ENCODE measurements around the gene ZNF791.

DNA sequence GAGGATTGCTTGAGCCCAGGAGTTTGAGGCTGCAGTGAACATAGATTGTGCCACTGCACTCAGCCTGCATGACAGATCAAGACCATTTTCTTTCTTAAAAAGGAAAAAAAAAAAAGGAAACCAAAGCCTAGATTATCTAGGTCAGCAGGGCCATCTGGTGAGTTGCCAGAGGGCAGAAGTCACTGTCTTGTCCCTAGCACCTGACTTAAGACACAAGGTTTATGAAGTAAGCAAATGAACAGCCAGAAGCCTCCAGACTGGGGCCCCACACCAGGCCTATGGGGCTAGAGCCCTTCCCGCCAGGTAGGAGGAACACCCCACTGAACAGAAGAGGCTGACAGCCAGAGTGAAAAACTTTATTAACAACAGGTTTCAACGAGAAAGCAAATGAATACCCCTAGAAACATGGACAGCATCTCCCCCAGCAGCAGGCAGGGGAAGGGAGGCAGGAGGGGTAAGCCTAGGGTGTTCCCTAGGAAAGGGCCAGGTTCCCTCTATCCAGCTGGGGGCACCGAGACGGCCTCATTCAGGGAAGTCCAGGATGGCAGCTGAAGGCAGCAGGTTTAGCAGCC is 57.1 kb downstream of the ZNF791 start:
- no peak for TF ChIP-seq EZH2 (IDR thresholded peaks at IDR 0.05; ENCODE audit: low read depth)
- TF ChIP-seq, protein P1, sequence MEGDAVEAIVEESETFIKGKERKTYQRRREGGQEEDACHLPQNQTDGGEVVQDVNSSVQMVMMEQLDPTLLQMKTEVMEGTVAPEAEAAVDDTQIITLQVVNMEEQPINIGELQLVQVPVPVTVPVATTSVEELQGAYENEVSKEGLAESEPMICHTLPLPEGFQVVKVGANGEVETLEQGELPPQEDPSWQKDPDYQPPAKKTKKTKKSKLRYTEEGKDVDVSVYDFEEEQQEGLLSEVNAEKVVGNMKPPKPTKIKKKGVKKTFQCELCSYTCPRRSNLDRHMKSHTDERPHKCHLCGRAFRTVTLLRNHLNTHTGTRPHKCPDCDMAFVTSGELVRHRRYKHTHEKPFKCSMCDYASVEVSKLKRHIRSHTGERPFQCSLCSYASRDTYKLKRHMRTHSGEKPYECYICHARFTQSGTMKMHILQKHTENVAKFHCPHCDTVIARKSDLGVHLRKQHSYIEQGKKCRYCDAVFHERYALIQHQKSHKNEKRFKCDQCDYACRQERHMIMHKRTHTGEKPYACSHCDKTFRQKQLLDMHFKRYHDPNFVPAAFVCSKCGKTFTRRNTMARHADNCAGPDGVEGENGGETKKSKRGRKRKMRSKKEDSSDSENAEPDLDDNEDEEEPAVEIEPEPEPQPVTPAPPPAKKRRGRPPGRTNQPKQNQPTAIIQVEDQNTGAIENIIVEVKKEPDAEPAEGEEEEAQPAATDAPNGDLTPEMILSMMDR (conservative IDR thresholded peaks at IDR 0.05): no peak

All from PC-9 (cell line).